Measurements from ENCODE around the gene MAP3K7.

GRCh38 chr6:90497411-90497810, 89.5 kb downstream of the MAP3K7 start:
- TF ChIP-seq CTCF (IDR thresholded peaks at IDR 0.05; ENCODE audit: insufficient read depth, low read depth, low read length) (no peak), EZH2 (IDR thresholded peaks at IDR 0.05; ENCODE audit: insufficient read depth, low read length) (no peak)
